Breast epithelium (tissue), 4 donors: ENCODE results near the gene HRH1. TPM values are rescaled to one million over a fixed set of nuclear protein-coding genes. Genes with fewer than 3 reads are reported as not detected.
"Not testable (repeated sequence)": the region's sequence is repeated elsewhere in the genome, so short reads cannot be mapped to it uniquely, and the experiment has no call there.

Source experiments
- DNase-seq, 2 donors: peaks; one replicate each; pipeline ENCODE4 v3.0.0-alpha.2; 2019; ENCODE audit warnings: low spot score in 2 of 2
- H3K27ac ChIP-seq, 2 donors: fragments of 200-600 bp; sonication (generic) in 1 of 2; one replicate each; pipeline ENCODE4 v1.5.1; 2016 to 2019; ENCODE audit warnings: mild to moderate bottlenecking in 1 of 2
- H3K27me3 ChIP-seq, 2 donors: fragments of 200-600 bp; sonication (generic) in 1 of 2; one replicate each; pipeline versions ENCODE4 v1.5.1 to v1.6.0; 2017 to 2019; ENCODE audit warnings: control low read depth in 1 of 2, mild to moderate bottlenecking in 1 of 2
- H3K36me3 ChIP-seq: fragments of 200-600 bp; one replicate; pipeline ENCODE4 v1.5.1; 2019
- H3K4me1 ChIP-seq, 2 donors: fragments of 200-600 bp; sonication (generic); one replicate each; pipeline ENCODE4 v1.5.1; 2016 to 2019; ENCODE audit warnings: control low read depth in 1 of 2
- H3K4me3 ChIP-seq, 3 donors: fragments of 200-600 bp; sonication (generic); 1 replicate in 2 of 3; 2 replicates in 1 of 3; pipeline ENCODE4 v1.5.1; 2016 to 2019; ENCODE audit warnings: mild to moderate bottlenecking in 3 of 3, moderate library complexity in 2 of 3
- H3K9me3 ChIP-seq, 2 donors: fragments of 200-600 bp; sonication (generic) in 1 of 2; one replicate each; pipeline ENCODE4 v1.5.1; 2016 to 2019; ENCODE audit warnings: control low read depth in 1 of 2
- POLR2A ChIP-seq: fragments of 450-650 bp; IDR thresholded peaks from one replicate; pipeline ENCODE4 v1.6.1; 2016; ENCODE audit warnings: antibody characterized with exemption, mild to moderate bottlenecking, moderate library complexity
- POLR2AphosphoS5 ChIP-seq, 3 donors: sonication (generic); formaldehyde crosslinking; IDR thresholded peaks; one replicate each; pipeline ENCODE4 v1.6.1; 2017; ENCODE audit warnings: antibody characterized with exemption in 3 of 3
- intact Hi-C: fragments of 100-400 bp; cut with DNase I; formaldehyde crosslinking; loops from one replicate; pipeline ENCODE4 v1.15.1; 2023; ENCODE audit warnings: low total_unique reads
- total RNA-seq, 3 donors: library from RNA; depleted of rRNA; stranded (reverse); fragments of >200 nt; gene quantifications; one replicate each; pipeline ENCODE4 v1.1.0, GENCODE V29; 2016
- TF ChIP-seq, protein P1 (sequence below), 3 donors: fragments of 450-650 bp; IDR thresholded peaks; one replicate each; pipeline ENCODE4 v1.5.1; 2016 to 2017; ENCODE audit warnings: antibody characterized with exemption in 3 of 3, mild to moderate bottlenecking in 3 of 3, moderate library complexity in 3 of 3

HRH1 gene
- 1 to 10 TPM; 3.8 to 4.2 (median 3.9) TPM for total RNA-seq

DNA sequence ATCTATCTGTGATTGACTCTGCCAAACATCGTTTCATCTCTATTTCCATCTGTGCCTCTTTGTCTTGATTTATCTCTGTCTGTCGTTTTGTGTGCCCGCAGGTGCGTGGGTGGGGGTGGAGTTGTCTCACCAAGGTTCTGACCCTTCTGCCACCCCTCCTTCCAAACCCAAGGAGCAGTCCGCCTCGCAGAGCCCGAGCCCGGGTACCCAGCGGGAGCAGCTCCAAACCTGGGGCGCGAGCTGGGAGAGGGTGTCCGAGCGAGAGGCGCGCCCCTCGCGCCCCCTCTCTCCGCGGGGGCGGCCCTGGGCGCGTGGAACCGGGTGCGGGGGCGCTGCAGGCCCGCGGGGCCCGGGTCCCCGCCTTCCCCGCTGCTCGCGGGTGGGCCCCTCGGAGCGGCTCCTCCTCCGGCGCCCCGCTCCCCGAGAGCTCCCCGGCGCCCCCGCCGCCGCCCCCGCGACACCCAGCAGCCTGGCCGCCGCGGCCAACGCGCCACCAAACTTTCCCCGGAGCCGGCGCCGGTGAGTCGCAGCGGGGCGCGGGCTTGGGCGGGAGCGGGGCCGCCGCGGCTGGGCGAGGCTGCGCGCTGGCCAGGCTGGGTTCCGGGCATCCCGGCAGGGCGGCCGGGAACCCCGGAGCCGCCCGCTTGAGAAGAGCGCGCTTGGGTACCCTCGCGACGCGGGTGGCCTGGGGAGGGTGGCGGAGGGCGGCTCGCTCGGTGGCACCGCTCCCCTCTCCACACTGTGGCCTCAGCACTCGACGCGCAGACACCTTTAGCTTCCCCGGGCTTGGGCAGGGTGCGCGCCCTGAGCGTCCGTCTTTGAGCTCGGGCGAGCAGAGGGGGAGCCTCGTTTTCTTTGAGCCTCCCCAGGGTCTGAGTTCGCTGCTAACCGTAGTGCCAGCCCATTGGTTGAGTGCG is at the start of gene HRH1:
Gene HRH1, plus strand, starts transcription at position 458 of the 917 bp plus-strand sequence. CDS start 104,545 bp downstream, outside the sequence.
- H3K27ac ChIP-seq = peak within 1 kb of the TSS; percentile 13 to 51
- H3K4me1 ChIP-seq = no peaks in the 10 kb centered on the region
- peak within 1 kb of the TSS; percentile 50 to 77 (median 57) for H3K4me3 ChIP-seq
- H3K36me3 ChIP-seq = no peaks in the 10 kb centered on the region
- TF ChIP-seq POLR2AphosphoS5 (IDR thresholded peaks at IDR 0.05) (no peak), POLR2A (no peak)
- TF ChIP-seq, protein P1, sequence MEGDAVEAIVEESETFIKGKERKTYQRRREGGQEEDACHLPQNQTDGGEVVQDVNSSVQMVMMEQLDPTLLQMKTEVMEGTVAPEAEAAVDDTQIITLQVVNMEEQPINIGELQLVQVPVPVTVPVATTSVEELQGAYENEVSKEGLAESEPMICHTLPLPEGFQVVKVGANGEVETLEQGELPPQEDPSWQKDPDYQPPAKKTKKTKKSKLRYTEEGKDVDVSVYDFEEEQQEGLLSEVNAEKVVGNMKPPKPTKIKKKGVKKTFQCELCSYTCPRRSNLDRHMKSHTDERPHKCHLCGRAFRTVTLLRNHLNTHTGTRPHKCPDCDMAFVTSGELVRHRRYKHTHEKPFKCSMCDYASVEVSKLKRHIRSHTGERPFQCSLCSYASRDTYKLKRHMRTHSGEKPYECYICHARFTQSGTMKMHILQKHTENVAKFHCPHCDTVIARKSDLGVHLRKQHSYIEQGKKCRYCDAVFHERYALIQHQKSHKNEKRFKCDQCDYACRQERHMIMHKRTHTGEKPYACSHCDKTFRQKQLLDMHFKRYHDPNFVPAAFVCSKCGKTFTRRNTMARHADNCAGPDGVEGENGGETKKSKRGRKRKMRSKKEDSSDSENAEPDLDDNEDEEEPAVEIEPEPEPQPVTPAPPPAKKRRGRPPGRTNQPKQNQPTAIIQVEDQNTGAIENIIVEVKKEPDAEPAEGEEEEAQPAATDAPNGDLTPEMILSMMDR (IDR thresholded peaks at IDR 0.05) = no peak
- H3K27me3 ChIP-seq = peaks cover 0 to 23% of the 10 kb centered on the region in 2 donors
- H3K9me3 ChIP-seq = no peaks in the 10 kb centered on the region
- no peak for DNase-seq
- intact Hi-C loops = no loop called here

- H3K36me3 ChIP-seq, H3K4me3 ChIP-seq, H3K27me3 ChIP-seq, H3K9me3 ChIP-seq, intact Hi-C loops, H3K27ac ChIP-seq, H3K4me1 ChIP-seq, DNase-seq: not testable (repeated sequence)
Observed at GRCh38 chr3:11113316-11113715, 41.0 kb upstream of the HRH1 start.

DNA sequence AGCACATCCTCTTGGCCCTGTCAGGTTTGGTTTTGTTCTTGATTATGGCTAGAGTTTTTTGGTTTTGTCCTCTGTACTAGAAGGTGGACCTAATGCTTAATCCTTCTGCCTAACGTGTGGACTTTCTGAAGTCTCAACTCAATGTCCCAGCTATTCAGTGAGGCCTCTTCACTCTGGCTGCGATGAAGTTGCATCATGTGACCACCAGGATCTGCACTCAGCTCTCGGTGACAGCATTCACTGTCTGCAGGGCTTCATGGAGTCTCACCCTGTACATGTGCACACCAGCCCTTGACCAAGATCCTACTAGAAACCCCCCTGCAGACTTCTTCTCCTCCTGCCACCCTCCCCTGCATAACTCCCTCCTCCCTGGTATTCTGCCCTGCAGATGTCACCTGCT is 38.7 kb upstream of the HRH1 start:
- TF ChIP-seq POLR2A = no peak
- no peak for TF ChIP-seq POLR2AphosphoS5 (IDR thresholded peaks at IDR 0.05)

GRCh38 chr3:11116336-11117059 is 37.8 kb upstream of the HRH1 start:
- intact Hi-C loops = no loop called here
- Histone ChIP-seq H3K27ac (no peak overlapping the region), H3K36me3 (no peaks in the 10 kb centered on the region), H3K9me3 (peaks cover 0 to 3% of the 10 kb centered on the region in 2 donors), H3K27me3 (no peaks in the 10 kb centered on the region), H3K4me1 (no peaks in the 10 kb centered on the region), H3K4me3 (no peak overlapping the region)
- no peak for DNase-seq
- TF ChIP-seq POLR2A (no peak), POLR2AphosphoS5 (IDR thresholded peaks at IDR 0.05) (no peak)
- TF ChIP-seq, protein P1 (IDR thresholded peaks at IDR 0.05) = no peak

More for the DNA sequence above, 38.7 kb upstream of the HRH1 start:
- intact Hi-C loops = no loop called here
- no peak overlapping the region for H3K4me3 ChIP-seq
- H3K9me3 ChIP-seq = peaks cover 0 to 3% of the 10 kb centered on the region in 2 donors
- H3K27ac ChIP-seq = no peak overlapping the region
- H3K4me1 ChIP-seq = no peaks in the 10 kb centered on the region
- H3K36me3 ChIP-seq = no peaks in the 10 kb centered on the region
- DNase-seq = no peak
- no peaks in the 10 kb centered on the region for H3K27me3 ChIP-seq

GRCh38 chr3:11117591-11117990 is 36.7 kb upstream of the HRH1 start:
- TF ChIP-seq, protein P1 (IDR thresholded peaks at IDR 0.05) = no peak
- TF ChIP-seq POLR2AphosphoS5 (IDR thresholded peaks at IDR 0.05) = no peak
- no peak for TF ChIP-seq POLR2A
- H3K4me1 ChIP-seq = no peaks in the 10 kb centered on the region
- no peak overlapping the region for H3K27ac ChIP-seq
- no peaks in the 10 kb centered on the region for H3K36me3 ChIP-seq
- peaks cover 0 to 3% of the 10 kb centered on the region in 2 donors for H3K9me3 ChIP-seq
- H3K4me3 ChIP-seq = no peak overlapping the region
- DNase-seq = no peak
- intact Hi-C loops = no loop called here
- H3K27me3 ChIP-seq = no peaks in the 10 kb centered on the region

GRCh38 chr3:11118181-11118682 is 36.1 kb upstream of the HRH1 start:
- DNase-seq = no peak
- intact Hi-C loops = no loop called here
- H3K9me3 ChIP-seq = peaks cover 3% of the 10 kb centered on the region in 2 donors
- H3K36me3 ChIP-seq = no peaks in the 10 kb centered on the region
- no peak overlapping the region for H3K27ac ChIP-seq
- no peaks in the 10 kb centered on the region for H3K4me1 ChIP-seq
- no peak for TF ChIP-seq POLR2A
- TF ChIP-seq, protein P1 (IDR thresholded peaks at IDR 0.05) = no peak
- H3K27me3 ChIP-seq = no peaks in the 10 kb centered on the region
- H3K4me3 ChIP-seq = no peak overlapping the region
